HG03135 (cell line): ENCODE measurements around the gene POU2F1.
A peak's percentile ranks its signal among the peaks of the same experiment; 100 is the strongest.
"Not testable (repeated sequence)": the region's sequence is repeated elsewhere in the genome, so short reads cannot be mapped to it uniquely, and the experiment has no call there.

Experiments
- ATAC-seq: cut with Tn5 transposase; IDR thresholded peaks from one replicate; pipeline ENCODE4 v1.9.1; 2021; ENCODE audit warnings: mild to moderate bottlenecking, moderate library complexity; ENCODE audit not compliant: unreplicated experiment

Gene POU2F1

DNA sequence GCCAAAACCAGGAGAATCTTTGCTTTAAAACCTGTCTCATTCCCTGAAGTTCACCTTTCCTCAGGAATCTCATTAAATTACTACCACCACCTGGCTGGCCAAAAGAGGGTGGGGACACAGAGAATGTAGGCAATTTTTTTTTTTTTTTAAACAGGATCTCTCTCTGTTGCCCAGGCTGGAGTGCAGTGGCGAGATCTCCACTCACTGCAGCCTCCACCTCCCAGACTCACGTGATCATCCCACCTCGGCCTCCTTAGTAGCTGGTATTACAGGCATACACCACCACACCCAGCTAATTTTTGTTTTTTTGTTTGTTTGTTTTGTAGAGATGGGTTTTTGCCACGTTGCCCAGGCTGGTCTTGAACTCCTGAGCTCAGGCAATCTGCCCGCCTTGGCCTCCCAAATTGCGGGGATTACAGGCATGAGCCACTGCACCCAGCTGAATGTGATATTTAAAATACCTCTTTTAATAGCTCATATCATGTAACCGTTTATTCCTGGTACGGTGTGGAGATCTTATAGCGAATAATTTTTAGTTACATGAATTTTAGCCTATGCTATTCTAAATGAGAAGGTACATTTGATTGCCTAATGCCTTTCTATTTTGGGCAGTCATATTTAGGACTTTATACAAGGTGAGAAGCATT lies 84.5 kb downstream of the POU2F1 start:
- ATAC-seq = no peak

GRCh38 chr1:167305706-167306277 lies 85.1 kb downstream of the POU2F1 start:
- ATAC-seq = no peak

DNA sequence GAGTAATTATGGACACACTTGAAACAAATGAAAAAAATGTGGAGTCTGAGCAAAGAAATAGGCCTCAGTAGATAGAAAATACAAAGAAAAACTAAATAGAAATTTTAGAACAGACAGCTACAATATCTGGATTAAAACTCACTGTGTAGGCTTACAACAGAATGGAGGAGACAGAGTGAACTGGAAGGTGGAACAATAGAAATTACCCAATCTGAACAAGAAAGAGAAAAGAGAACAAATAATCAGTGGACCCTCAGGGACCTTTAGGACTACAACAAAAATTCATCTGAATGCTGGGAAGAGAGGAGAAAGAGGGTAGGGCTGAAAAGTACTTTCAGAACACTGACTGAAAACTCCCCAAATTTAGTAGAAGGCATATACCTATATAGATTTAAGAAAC lies 90.0 kb downstream of the POU2F1 start:
- no peak for ATAC-seq

GRCh38 chr1:167312871-167313270 lies 92.2 kb downstream of the POU2F1 start:
- ATAC-seq = no peak

GRCh38 chr1:167314671-167315070 lies 94.0 kb downstream of the POU2F1 start:
- ATAC-seq = no peak

GRCh38 chr1:167317463-167317862 lies 96.8 kb downstream of the POU2F1 start:
- ATAC-seq = no peak

DNA sequence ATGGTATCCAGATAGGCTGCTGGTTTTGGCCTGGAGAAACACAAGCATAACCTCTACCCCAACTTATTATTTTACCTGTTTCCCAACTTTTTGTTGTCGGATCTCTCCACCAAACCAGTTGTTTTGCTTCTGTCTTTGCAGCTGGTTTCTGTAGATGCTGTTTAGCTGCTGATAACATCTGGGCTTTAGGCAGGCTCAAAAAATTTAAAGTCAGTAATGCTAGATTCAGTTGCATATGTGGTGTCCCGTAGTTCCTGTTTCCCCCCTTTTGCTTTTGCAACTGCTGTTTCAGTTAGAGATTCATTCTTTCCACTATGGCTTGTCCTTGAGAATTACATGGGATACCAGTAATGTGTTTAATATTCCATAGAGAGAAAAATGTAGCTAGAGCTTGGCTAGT lies 98.5 kb downstream of the POU2F1 start:
- ATAC-seq = not testable (repeated sequence)

DNA sequence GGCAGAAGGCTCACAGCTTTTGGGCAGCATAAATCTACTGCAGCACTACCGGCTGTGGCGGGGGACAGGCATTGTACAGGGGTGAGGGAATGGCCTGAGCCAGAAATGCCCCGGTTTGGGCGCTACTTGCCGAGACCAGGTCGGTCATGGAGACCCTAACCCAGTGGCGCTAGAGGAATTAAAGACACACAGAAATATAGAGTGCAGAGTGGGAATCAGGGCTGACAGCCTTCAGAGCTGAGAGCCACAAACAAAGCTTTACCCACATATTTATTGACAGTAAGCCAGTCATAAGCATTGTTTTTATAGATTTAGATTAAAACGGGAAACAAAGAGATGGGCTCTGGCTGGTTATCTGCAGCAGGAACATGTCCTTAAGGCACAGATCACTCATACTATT lies 101.8 kb downstream of the POU2F1 start:
- ATAC-seq = no peak

GRCh38 chr1:167325151-167325550 lies 104.5 kb downstream of the POU2F1 start:
- ATAC-seq = no peak

DNA sequence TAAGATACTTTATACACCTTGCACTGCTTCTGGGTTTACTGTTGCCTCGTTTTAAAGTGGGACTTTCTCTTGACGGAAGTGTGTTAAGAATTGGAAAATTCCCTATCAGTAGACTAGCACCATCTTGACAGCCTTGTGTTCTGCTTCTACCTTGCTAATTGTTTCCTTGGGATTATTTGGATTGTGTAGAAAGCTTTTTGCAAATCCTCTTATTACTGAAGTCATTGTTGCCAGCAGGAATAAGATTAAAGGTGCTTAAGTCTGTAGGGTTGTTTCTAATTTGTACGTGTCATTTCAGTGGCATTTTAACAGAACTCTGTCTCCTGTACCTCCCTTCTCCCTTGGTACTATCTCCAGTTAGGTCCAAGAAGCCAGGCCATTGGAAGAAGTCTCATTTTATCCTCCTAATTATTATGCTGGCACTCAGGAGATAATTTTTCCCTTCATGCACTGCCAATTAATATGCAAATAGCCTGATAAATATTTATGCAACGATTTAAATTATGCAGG lies 107.7 kb downstream of the POU2F1 start:
- ATAC-seq = peak; percentile 3

DNA sequence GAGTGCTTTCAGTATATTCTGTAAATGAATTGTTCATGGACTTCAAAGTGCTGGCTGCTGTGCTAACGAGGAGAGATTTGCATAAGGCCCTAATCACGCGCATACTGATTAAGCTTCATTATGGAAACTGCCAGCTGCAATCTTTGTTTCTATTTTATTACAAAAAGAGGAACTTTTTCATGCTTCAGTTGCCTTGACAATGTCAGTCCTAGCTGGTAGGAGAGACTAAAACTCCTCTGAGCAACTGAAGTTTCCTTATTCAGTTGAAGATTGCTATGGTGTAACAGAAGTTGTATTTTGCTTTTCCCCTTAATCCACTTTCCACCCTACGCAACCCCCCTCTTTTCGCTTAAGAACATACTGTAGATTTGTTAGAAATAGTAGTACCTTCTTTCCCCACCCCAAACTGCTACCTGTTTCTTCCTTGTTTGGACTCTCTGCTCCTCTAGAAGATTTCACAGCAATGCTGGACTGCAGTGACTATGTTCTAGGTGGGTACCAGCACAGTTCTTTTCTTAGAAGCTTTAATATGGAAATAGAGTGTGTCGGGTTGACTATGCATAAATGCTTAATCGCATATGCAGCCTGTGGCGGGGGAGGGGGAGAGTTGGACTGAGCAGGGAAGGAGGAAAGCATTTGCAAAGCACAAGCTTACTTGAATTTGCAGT lies 108.3 kb downstream of the POU2F1 start:
- peak; percentile 64 for ATAC-seq

GRCh38 chr1:167330601-167331293 lies 110.1 kb downstream of the POU2F1 start:
- peak; percentile 32 for ATAC-seq

DNA sequence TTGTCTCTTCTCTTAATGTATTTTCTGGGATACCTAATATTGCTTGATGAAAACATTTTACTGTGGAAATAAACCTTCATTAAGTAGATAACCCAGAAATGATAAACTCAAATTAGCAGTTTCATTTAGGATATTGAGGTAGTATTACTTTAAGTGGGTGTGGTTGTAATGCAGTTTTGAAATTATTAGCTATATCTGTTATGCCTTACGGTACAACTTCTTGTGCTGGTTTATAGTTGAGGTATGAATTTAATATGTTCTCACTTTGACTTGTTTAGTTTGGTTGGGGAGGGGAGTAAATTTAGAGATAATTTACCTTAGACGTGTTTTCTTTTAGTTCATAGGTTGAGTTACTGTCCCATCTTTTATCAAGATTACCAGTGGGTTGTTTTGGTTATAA lies 111.0 kb downstream of the POU2F1 start:
- ATAC-seq = no peak

DNA sequence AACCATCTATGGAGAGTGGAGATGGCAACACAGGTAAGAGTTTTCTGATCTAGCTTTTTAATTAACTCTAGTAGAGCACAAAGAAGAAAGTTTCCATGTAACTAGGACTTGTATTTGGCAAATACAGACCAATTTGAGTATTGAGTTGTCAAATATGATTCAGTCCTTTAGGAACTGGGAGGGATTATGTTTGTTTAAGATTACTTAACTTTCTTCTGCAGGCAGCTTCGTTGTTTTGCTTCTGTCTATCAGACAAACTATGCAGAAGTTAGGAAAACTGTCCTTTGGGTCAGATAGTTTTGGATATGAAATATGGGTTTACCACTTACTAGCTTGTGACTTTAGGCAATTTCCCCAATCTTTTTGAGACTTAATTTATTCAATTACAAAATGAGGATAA lies 111.8 kb downstream of the POU2F1 start:
- no peak for ATAC-seq

DNA sequence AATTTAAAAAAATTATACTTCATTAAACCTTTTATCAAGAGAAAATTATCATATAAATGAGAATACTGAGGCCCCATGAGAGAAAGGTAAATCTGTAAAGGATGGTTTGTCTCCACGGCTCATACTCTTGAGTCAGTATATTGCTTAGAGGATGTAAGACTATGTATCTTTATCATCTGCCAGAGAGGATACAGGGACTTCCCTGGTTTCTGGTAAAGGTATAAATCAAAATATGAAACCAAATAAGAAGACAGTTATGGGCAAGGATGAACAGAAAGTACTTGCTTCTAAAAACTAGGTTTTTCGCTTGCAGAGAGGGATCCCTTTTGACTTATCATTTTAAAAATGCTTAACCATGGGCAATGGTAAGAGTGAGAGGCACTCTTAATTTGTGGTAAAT lies 112.4 kb downstream of the POU2F1 start:
- no peak for ATAC-seq

DNA sequence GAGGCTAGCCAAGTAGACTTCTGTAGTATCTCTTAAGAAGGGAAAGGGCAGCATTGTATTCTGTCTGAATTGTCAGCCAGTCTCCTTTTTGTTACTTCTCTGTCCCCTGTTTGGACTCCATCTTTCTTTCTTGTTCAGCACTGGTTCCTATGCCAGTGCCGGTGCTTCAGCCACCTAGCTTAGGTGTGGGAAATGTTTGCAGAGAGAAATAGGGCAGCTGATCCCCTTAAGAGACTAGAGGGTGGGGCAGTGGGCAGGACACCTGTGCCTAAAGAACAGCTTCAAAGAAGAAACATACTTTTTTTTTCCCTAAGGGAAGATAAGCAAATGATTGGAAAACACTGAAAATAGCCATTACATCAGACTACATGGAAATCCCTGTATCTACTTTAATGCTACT lies 113.0 kb downstream of the POU2F1 start:
- ATAC-seq = no peak

DNA sequence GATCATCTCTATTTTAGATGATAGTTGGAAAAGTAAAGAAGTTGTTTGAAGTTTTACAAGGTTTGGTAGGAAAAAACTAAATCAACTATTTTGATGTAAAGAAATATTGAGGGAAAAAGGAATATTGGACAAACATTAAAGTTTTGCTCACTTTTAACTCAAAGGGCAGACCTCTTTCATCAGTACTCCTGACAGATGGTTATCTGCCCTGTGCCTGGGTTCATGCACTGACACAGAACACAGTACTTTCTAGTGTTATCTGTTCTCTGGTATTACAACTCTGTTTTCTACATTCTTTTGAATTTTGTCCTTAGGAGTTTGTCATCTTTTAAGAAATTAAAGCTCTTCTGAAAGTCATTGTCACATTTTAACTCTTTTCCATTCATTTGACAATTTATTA lies 118.7 kb downstream of the POU2F1 start:
- no peak for ATAC-seq

DNA sequence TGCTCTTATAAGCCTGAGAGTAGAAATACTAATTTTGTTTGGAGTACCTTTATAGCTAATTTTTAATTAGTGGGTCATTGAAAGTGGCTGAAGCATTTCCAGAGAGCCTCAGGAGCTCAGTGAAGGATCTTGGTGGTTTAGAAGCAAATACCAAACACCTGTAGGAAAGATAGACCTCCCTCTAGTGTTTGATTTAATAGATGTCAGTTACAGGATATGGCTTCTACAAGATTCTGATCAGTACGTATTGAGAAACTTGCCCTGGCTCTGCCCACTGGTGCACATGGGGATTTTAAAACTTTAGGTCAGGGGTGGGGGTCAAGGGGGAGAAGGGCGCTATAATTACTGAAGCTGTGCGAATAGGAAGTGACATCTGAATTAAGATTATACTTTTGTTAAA lies 122.2 kb downstream of the POU2F1 start:
- no peak for ATAC-seq

DNA sequence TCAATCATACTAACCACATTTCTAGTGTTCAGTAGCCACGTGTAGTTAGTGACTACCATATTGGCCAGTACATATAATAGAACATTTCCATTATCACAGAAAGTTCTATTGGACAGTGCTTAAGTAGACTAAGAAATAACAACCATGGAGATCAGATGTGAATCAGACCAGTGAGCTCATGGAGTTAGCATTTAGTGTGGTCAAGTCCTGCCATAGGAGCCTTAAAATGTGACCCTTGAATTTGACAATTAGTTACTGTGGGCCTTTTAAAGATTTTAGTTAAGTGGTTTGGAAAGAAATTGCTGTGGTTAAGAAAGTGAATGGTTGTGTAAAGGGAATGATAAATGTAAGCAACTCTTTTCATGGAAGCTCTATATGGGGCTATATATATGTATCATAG lies 123.4 kb downstream of the POU2F1 start:
- no peak for ATAC-seq

DNA sequence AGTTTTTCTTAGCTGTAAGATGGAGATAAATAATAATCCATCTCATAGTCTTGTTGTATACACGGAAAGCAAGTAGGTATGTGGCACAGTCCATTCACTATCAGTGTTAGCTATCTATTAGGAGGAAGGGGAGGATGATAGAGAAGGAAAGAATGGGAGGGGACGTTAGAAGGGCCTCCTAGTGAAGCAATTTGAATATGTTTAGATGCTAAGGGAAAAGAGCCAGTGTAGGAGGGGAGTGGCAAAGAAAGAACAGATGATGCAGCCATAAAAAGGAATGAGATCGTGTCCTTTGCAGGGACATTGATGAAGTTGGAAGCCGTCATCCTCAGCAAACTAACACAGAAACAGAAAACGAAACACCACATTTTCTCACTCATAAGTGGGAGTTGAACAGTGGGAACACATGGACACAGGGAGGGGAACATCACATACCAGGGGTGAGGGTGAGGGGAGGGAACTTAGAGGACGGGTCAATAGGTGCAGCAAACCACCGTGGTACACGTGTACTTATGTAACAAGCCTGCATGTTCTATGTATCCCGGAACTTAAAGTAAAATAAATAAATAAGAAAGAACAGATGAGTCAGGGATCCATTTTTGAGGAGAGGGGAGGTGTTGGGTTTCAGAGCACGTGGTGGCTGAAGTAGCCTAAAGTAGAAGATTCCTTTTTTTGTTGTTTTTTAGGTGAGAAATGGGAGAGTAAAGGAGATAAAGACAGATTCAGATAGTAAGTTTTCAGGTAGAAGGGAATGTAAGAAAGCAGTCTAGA lies 124.1 kb downstream of the POU2F1 start:
- no peak for ATAC-seq

DNA sequence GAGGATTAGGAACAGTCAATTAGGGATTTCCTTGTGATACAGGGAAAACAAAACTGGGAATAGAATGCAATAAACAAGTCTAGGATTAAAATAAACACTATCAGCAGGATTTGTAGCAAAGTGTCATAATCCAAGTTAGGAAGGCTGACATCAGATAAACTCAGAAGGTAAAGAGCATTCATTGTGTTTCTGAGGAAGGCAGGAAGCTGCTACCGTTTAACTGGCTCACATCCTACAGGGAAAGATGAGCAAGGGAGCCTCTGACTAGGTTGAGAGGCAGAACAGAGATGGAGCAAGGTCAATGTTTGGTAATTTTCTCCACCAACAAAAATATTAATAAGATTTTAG lies 124.7 kb downstream of the POU2F1 start:
- ATAC-seq = no peak
